ENCODE results near the gene KANSL1. TPM values are rescaled to one million over a fixed set of nuclear protein-coding genes. Genes with fewer than 3 reads are reported as not detected.

Gene KANSL1
- total and polyA plus RNA-seq, 2 experiments from 2014 or later: 37.3 to 84.3 TPM

- no peak overlapping the region for H3K4me3 ChIP-seq
- no peak overlapping the region for H2AFZ ChIP-seq
- peaks cover 100% of the 10 kb centered on the region for H3K79me2 ChIP-seq
- H4K20me1 ChIP-seq (ENCODE audit: insufficient read depth, poor library complexity, severe bottlenecking): peaks cover 100% of the 10 kb centered on the region
- no peak overlapping the region for H3K4me2 ChIP-seq
- no peaks in the 10 kb centered on the region for H3K9me3 ChIP-seq (ENCODE audit: low read depth)
- no peak for DNase-seq (ENCODE audit: low spot score)
- H3K27me3 ChIP-seq: no peaks in the 10 kb centered on the region
- no peaks in the 10 kb centered on the region for H3K36me3 ChIP-seq (replicated peaks; ENCODE audit: insufficient read depth, low read depth)
- TF ChIP-seq, protein P1, sequence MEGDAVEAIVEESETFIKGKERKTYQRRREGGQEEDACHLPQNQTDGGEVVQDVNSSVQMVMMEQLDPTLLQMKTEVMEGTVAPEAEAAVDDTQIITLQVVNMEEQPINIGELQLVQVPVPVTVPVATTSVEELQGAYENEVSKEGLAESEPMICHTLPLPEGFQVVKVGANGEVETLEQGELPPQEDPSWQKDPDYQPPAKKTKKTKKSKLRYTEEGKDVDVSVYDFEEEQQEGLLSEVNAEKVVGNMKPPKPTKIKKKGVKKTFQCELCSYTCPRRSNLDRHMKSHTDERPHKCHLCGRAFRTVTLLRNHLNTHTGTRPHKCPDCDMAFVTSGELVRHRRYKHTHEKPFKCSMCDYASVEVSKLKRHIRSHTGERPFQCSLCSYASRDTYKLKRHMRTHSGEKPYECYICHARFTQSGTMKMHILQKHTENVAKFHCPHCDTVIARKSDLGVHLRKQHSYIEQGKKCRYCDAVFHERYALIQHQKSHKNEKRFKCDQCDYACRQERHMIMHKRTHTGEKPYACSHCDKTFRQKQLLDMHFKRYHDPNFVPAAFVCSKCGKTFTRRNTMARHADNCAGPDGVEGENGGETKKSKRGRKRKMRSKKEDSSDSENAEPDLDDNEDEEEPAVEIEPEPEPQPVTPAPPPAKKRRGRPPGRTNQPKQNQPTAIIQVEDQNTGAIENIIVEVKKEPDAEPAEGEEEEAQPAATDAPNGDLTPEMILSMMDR (IDR thresholded peaks at IDR 0.05; ENCODE audit: poor library complexity): no peak
- TF ChIP-seq EZH2phosphoT487 (IDR thresholded peaks at IDR 0.05; ENCODE audit: low read depth, severe bottlenecking, unreplicated experiment): no peak
- TF ChIP-seq EZH2 (IDR thresholded peaks at IDR 0.05; ENCODE audit: borderline replicate concordance): no peak
- H3K27ac ChIP-seq: no peak overlapping the region
- 66% methylated on average over 2 of the region's 2 CpGs for WGBS (ENCODE audit: low lambda C conversion rate, missing lambda C conversion rate)
- H3K9me2 ChIP-seq (replicated peaks; ENCODE audit: insufficient read depth): no peaks in the 10 kb centered on the region
- peaks cover 20% of the 10 kb centered on the region for H3K4me1 ChIP-seq (ENCODE audit: insufficient read depth)
Measured at GRCh38 chr17:46152423-46152822, 40.8 kb downstream of the KANSL1 start.

DNA sequence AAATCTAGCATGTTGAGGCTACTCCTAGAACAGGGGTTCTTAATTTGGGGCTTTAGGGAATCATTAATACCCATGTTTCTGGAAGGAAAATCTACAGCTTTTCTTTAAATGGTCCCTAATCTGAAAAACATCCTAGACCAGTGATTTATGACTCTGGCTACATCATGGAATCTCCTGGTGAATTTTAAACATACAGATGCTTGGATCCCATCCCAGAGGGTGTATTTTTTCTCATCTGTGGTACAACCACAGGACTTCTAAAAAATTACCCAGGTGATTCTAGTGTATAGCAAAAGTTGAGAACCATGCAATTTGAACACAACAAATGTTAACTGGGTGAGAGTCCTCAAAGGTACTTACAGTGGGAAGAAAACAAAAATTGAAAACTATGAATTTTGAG lies 41.5 kb downstream of the KANSL1 start:
- Histone ChIP-seq H3K79me2 (peaks cover 100% of the 10 kb centered on the region), H3K27ac (no peak overlapping the region), H3K36me3 (replicated peaks; ENCODE audit: insufficient read depth, low read depth) (no peaks in the 10 kb centered on the region), H4K20me1 (ENCODE audit: insufficient read depth, poor library complexity, severe bottlenecking) (peaks cover 100% of the 10 kb centered on the region), H2AFZ (no peak overlapping the region), H3K4me3 (no peak overlapping the region), H3K4me2 (no peak overlapping the region), H3K9me3 (ENCODE audit: low read depth) (no peaks in the 10 kb centered on the region), H3K4me1 (ENCODE audit: insufficient read depth) (peaks cover 20% of the 10 kb centered on the region), H3K9me2 (replicated peaks; ENCODE audit: insufficient read depth) (no peaks in the 10 kb centered on the region), H3K27me3 (no peaks in the 10 kb centered on the region)
- TF ChIP-seq, protein P1 (IDR thresholded peaks at IDR 0.05; ENCODE audit: poor library complexity): no peak
- TF ChIP-seq EZH2phosphoT487 (IDR thresholded peaks at IDR 0.05; ENCODE audit: low read depth, severe bottlenecking, unreplicated experiment): no peak
- no peak for TF ChIP-seq EZH2 (IDR thresholded peaks at IDR 0.05; ENCODE audit: borderline replicate concordance)
- no peak for DNase-seq (ENCODE audit: low spot score)

GRCh38 chr17:46150216-46150963 lies 42.8 kb downstream of the KANSL1 start:
- Histone ChIP-seq H3K9me2 (replicated peaks; ENCODE audit: insufficient read depth) (no peaks in the 10 kb centered on the region), H3K4me3 (no peak overlapping the region), H3K9me3 (ENCODE audit: low read depth) (no peaks in the 10 kb centered on the region), H3K27me3 (no peaks in the 10 kb centered on the region), H3K36me3 (replicated peaks; ENCODE audit: insufficient read depth, low read depth) (no peaks in the 10 kb centered on the region), H4K20me1 (ENCODE audit: insufficient read depth, poor library complexity, severe bottlenecking) (peaks cover 98% of the 10 kb centered on the region), H3K79me2 (peaks cover 98% of the 10 kb centered on the region), H2AFZ (no peak overlapping the region), H3K4me1 (ENCODE audit: insufficient read depth) (peaks cover 20% of the 10 kb centered on the region), H3K4me2 (no peak overlapping the region), H3K27ac (no peak overlapping the region)
- 80% methylated on average over 2 of the region's 2 CpGs for WGBS (ENCODE audit: low lambda C conversion rate, missing lambda C conversion rate)
- no peak for TF ChIP-seq EZH2phosphoT487 (IDR thresholded peaks at IDR 0.05; ENCODE audit: low read depth, severe bottlenecking, unreplicated experiment)
- TF ChIP-seq, protein P1 (IDR thresholded peaks at IDR 0.05; ENCODE audit: poor library complexity): no peak
- no peak for TF ChIP-seq EZH2 (IDR thresholded peaks at IDR 0.05; ENCODE audit: borderline replicate concordance)
- no peak for DNase-seq (ENCODE audit: low spot score)

Data from hepatocyte (in vitro differentiated cells).